Renal cortical epithelial cell (primary cell): ENCODE measurements around the gene SNAPC1. TPM values are rescaled to one million over a fixed set of nuclear protein-coding genes. Genes with fewer than 3 reads are reported as not detected.
A peak's percentile ranks its signal among the peaks of the same experiment; 100 is the strongest.

Experiments used
- DNase-seq: peaks from one replicate; pipeline ENCODE4 v3.0.0-alpha.2; 2011; ENCODE audit warnings: low read depth
- total RNA-seq: library from RNA; depleted of rRNA; stranded (reverse); fragments of >200 nt; gene quantifications from 2 replicates; pipeline ENCODE4 v1.2.3, GENCODE V29; 2014

Gene SNAPC1
- total RNA-seq, 1 donor from 2014 or later, result 38.6 TPM

DNA sequence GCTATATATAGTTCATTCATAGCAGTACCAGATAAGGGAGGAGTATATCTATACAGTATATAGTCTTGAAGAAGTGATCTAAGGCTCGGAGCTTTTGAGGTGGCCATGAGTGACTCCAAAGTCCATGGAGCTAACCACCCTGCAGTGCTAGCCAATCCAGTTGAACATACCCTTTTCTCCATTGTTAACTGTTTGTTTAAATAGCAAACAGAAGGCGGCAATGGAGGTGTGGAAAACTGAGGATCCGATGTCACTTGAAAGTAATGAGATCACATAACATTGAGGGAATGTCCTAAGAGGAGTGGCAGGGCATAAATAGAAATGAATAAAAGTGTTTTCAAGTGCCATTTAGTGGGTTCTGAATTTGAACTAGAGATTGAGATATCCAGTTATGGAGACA is 12.4 kb upstream of the SNAPC1 start:
- DNase-seq, result peak; percentile 61

DNA sequence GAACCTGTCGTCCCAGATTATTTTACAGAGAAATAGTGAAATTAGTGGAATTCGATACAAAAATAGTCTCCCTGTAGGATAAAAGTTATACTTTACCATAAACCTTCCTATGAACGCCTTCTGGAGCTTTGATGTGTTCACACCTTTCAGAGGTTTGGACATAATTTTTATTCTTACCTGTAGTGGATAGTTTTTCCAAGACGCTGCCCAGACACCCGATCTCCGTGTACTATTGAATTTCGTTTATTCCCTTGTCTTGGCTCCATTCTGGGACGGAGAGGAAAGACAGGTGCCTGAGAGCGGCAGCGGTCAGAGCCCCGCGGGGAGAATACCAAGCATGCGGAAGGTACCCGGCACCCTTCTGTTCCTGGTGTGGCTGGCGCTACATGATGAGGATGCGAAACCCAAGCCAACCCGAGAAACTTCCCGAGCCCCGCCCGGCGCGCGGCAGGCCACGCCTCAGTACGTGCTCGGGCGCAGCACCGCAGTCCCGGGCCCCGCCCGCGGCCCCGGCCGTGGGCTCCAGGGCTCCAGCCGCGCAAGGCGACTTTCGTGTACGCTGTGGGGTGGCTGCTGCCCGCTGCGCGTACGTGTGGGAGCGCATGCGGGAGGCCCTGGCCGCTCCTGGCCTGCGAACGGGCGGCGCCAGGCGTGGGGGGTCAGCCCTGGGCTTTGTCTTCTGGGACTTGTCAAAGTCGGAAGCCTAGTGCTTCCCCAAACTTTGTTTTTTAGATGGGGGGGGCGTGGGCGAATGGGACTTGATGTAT is 11.3 kb upstream of the SNAPC1 start:
- DNase-seq, result peak; percentile 75

DNA sequence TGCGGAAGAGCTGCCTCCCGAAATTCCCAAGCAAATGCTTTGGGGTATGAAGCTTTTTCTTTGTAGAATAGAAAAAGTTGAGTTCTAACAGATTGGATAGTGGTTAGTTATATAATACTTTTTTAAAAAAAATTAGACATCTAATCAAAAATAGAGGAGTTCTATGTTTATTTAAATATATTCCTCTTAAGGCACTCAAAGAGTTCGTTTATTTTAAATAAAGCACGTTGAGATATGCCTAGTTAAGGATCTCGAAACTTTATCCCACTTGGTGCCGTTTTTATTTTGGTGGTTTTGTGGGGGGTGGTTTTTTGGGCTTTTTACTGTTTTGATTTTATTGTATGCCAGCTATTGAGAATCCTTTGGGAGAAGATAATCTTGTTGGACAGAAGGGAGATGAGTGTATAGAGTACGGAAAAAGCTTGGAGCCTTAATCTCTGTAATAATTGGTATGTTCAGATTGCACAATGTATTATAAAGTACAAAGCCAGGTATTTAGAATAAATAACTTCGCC is 10.7 kb upstream of the SNAPC1 start:
- DNase-seq, result peak; percentile 15

DNA sequence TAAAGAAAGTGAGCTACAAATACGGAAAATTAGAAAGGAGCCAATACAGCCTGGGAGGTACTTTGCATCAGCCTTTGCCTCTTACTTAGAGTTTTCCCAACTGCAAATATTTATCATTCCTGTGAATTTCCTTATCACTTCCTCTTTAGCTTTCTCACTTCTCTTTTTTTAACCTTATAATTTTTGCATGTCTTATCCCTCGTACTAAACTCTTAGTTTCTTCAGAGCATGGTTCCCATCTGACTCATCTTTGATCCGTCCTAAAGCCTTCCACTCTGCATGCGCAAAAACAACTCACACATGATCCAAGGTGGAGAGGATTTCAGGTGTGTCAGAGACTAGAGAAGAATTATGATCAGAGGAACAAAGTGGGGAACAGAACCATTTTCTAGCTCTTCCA is 9.6 kb upstream of the SNAPC1 start:
- peak; percentile 65 for DNase-seq

DNA sequence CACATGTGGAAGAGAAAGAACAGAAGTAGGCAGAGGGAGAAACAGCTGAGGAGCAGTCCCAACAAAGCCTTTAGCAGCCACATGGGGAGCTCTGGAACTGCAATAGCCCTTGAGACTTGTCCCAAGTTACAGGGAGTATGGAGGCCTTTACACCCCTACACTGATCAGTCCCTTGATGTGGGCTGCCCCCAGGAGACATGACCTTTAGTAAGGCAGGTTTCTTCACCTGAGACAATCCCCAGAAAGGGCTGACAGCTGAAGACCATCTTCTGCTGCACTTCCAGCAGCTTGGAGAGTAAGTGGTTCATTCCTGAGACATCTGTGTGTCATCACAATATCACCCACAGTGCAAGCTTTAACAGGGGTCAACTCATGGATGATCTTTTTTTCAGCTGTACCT is 8.6 kb upstream of the SNAPC1 start:
- DNase-seq, result peak; percentile 55

DNA sequence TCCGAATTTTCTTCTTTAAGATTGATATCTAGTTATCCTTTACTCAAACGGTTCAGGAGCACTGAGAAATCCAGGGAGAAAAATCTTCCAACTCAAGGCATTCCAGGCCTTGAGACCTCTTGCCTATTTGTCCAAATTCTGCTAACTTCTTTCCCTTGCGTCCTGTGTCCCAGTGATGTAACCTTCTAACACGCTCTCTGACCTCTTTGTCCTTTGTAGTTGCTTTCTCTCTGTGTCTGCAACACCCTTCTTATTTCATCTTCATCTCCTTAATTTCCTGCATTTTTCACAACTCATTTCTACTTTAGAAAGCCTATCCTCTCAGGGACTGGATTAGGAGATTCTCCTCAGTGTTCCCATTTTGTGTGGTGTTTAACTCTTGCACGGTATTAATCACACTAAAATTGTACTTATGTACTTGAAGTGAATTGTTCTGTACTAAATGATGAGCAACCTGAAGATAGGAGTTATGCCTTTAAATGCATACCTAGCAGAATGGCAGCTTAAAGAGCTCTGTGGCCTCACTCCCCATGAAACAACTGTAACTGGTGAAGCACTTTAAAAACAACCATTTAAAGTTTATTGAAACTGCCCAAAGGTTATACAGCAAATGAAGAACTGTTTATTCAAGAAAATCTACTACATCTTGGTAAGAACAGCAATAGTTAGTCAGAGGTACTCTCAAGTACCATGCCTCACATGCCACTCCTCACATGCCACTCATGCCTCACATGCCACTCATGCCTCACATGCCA is 7.4 kb upstream of the SNAPC1 start:
- peak; percentile 90 for DNase-seq

DNA sequence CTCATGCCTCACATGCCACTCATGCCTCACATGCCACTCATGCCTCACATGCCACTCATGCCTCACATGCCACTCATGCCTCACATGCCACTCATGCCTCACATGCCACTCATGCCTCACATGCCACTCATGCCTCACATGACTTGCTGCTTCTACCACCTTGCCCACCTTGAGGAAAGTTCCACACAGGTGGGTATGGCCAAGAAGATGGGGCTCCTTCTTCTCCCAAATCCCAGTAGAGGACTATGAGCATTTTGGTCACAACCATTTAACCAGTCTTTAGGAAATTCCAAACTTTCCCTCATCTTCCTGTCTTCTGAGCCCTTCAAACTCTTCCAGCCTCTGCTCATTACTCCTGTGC is 6.9 kb upstream of the SNAPC1 start:
- peak; percentile 61 for DNase-seq

DNA sequence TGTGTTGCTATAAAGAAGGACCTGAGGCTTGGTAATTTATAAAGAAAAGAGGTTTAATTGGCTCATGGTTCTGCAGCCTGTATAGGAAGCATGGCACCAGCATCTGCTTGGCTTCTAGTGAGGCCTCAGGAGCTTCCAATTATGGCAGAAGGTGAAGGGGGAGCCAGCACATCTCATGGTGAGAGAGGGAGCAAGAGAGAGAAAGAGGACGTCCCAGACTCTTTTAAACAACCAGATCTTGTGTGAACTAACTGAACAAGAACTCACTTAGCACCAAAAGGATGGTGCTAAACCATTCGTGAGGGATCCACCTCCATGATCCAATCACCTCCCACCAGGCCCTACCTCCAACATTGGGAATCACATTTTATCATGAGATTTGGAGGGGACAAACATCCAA is 6.1 kb upstream of the SNAPC1 start:
- DNase-seq, result no peak

DNA sequence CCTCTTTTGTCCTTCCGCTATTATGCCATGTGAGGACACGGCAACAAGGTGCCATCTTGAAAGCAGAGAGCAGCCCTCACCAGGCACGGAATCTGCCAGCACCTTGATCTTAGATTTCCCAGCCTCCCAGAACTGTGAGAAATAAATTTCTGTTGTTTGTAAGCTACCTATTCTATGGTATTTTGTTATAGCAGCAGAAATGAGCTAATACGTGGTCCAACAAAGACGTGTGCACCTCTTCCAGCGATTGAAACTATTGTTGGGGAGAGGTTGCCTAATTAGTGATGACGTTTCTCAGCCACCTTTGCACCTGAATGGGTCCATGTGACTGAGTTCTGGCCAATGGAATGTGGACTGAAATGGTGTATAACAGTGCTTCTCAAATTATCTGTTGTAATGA is 2.3 kb upstream of the SNAPC1 start:
- DNase-seq, result no peak

DNA sequence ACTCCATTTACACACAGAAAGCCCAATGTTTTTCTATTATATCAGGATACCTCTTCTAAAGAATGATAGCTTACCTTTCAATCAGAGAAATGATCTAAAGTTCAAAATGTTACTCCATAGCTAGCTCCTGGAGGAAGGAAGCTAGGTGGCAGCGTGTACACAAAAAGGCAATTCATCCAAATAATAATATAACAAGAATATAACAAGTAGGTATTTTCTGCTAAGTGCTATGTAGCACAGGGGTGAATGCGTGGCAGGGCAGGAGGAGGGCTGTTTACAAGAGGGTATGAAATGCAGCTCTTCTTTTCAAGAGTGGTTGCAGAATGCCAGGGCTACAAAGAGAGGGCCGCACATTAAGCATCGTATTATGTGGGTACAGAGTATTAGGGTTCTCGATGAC is 663 bp upstream of the SNAPC1 start:
- DNase-seq, result no peak

DNA sequence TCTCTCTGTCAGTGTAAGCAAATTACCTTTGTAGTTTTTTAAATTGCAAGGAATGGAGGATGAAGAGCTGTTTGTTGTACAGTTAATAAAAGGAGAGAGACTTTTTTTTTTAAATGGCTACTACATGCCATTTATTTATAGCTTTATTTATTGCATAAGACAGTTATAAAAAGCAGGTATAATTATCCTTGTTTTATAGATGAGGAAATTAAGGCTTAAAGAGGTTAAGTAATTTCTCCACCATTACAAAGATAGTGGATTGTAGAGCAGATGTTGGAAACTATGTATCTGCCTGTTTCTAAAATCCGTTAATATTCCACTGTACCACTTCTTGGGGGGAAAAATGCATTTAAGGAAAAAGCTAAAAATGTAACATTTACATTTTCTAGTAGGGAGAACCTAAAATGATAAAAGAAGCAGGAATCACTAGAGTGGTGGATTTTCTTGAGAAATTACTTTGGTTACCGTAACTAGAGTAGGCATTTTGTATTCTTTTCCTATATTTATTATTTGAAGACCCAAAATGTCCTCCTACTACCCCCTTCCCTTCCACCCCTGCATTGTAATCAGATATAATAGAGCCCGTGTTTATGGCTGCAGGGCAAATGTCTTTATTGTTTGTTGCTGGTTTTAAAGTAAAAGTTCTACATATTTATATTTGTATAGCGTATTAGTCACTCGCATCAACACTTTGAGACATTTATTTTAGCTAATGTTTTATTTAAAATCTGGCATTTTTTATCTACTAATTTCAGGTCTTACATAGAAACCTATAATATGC is 2.3 kb downstream of the SNAPC1 start:
- no peak for DNase-seq

DNA sequence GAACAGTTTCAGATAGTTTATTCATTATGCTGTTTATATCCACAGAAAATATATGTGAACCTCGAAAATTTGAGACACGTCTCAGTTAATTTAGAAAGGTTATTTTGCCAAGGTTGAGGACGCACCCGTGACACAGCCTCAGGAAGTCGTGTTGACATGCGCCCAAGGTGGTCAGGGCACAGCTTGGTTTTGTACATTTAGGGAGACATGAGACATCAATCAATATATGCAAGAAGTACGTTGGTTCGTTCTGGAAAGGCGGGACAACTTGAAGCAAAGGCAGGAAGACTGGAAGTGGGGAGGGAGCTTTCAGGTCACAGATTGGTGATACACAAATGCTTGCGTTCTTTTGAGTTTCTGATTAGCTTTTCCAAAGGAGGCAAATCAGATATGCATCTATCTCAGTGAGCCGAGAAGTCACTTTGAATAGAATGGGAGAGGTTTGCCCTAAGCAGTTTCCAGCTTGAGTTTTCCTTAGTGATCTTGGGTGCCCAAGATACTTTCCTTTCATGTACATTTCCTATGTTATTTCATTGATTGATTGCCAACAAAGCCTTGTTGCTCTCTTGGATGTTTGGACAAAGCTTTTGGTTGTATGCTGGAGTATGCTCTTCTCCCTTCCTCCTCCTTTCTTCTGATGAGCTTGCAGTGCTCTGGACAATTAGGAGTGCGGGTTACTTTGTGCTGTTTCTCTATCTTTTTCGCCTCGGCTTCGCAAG is 3.2 kb downstream of the SNAPC1 start:
- peak; percentile 40 for DNase-seq

DNA sequence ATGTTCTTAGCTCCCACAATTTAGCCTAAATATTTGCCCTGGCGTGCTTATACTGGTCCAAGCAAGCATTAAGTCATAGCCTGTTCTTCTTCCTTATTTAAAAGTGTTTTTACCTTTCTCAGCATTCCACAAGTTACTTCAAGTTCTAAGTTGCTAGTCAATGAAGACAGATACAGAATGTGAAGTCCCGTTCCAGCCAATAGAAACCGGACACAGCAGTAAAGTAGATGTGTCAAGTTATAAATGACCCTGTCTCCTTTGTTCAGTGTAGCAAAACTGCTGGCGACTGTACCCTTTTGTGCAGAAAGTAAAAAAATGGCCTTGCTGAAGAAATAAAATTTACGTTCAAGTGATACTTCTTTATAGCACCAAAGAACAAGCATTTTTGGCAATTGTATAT is 3.9 kb downstream of the SNAPC1 start:
- DNase-seq, result no peak

DNA sequence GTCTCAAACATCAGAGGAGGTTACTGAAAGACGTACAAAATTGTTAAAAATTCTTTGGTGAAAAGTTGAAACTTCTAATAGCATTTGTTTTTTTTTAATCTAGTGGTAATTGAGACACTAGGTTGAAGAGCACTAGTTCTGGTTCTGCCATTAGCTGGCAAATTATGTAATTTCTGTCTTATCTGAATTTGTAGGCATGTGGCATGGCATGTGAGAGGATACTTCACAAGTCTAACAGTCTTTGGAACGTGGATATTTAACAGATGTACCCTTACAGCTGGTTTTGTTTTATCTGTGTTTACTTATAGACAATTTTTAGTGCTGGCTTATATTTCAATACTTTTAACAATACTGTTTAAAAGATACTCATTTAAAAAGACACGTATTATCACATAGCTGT is 6.0 kb downstream of the SNAPC1 start:
- DNase-seq, result no peak

DNA sequence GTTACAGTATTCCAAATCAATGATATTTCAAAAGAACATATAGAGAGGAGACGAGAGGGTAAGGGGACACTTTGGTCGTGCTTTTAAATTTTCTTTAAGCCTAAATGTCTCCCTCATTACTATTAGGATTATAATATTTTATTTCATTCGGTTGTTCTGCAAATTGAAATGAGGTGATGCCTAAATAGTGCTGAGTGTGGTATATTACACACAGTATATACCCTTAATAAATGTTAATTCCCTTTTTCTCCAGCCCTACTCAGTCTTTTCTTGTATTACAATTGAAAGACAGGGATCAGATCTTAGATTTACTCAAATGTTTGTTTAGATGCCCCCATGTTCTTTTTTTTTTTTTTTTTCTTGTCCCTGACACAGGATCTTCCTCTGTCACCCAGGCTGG is 7.7 kb downstream of the SNAPC1 start:
- DNase-seq, result no peak

DNA sequence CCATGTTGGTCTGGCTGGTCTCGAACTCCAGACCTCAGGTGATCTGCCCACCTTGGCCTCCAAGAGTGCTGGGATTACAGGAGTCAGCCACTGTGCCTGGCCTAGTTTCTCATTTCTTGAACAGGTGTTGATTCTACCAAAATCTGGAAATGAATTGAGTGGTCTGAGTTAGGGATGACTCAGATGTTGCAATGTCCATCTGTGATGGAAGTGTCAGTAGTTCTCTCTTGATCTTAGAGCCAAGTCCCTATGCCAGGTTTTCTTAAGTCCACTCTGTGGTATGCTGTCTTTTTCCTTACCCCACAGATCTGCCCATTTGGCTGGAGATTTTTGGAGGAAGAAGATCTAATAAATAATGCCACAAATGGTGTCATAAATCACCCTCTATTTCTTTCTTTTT is 12.6 kb downstream of the SNAPC1 start:
- no peak for DNase-seq

DNA sequence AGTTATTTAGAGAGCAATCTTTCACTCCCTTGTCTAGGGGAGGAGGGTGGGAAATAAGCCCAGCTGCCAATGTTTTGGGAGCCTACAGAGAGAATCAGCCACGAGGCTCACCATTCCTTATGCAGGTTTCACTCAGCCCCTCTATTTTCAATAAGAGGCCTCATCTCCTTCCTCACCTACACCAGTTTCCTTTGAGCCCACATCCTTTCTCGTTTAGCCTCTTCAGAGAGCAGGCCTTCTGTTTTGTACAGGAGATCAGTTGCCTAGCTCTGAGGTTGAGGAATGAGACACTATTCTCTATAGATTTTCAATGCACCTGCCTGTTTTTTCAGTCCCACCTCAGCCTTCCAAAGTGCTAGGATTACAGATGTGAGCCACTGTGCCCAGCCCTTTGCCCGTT is 17.9 kb downstream of the SNAPC1 start:
- no peak for DNase-seq

DNA sequence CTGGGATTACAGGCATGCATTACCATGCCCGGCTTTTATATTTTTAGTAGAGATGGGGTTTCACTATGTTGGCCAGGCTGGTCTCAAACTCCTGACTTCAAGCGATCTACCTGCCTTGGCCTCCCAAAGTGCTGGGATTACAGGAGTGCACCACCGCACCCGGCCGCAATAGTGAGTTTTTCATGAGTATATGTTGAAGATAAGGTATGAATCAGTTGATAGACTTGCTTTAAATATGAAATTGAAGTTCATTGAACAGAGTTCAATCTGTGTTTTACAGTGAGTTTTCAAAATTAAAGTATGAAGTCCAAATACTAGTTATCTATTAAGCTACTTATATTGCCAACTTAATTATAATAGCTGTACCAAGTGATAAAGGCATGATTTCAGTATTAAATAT is 35.1 kb downstream of the SNAPC1 start:
- no peak for DNase-seq

DNA sequence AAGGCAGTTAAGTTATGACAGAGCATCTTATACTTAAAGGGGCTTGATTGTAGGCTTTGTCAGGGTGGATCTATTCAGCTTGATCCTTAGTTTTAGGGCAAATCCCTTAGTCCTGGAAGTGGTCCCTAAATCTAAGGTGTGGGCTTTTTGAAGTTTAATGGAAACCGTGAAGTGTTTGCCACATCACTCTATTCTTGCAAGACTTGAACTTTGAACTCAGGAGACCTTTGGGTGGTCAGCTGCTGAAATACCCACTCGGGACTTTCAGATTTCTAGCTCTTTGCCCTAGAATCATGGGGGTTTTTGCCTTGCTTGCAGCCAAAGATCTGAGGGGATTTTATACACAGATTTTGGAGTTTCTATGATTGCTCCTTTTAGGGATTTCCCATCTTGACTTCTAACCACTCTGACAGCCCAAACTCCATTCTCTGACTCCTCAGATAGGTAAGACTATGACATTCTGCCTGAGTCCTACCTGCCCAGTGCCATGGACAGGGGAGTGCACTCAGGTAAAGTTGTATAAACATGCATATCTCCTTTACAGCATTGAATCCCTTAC is 39.9 kb downstream of the SNAPC1 start:
- no peak for DNase-seq

DNA sequence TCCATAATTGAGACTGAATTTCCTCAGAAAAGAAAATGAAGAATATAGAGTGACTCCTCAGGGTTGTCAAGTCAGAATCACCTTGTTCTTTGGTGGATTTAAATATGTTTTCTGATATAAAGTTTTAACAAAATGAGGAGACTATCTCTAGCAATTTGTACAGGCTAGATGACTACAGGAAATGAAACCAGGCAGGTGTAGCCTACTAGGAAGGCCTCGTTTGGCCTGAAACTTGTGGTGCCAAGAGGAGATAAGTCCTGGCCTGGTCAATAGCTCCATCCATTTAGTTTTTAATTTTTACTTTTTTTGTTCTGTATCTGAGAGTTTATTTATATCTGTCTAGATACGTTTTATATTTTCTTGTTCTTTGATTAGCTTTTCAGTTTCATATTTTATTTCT is 41.5 kb downstream of the SNAPC1 start:
- no peak for DNase-seq

DNA sequence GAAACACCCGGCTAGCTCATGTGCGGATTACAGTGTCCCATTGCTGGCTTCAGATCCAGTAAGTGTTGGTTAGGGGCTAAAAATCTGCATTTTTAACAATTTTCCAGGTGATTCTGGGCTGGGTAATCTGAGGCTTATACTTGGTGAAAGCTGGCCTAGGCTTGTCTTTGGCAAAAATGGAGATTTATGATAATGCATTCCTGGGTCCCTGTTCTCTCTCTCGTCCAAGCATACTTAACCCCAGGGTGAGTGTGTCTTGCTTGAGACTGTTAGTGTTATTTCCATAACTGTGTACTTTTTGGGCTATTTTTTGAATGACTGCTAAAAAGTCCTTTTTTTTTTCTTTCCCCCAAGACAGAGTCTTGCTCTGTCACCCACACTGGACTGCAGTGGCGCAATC is 43.2 kb downstream of the SNAPC1 start:
- DNase-seq, result no peak
